IMR-90 (cell line): ENCODE measurements around the gene PIRT. TPM values are rescaled to one million over a fixed set of nuclear protein-coding genes. Genes with fewer than 3 reads are reported as not detected.

Experiments
- ATAC-seq: fragments of 200-7000 bp; cut with Tn5 transposase; 2 replicates; pipeline ENCODE4 v1.9.1; 2020; ENCODE audit warnings: low read depth, mild to moderate bottlenecking, moderate library complexity
- BruUV-seq: library from RNA; stranded (reverse); fragments of 400-500 nt; replicated peaks from 2 replicates; lab custom pipeline; 2021; lab: Mats Ljungman, UMichigan
- CTCF ChIA-PET: fragments of 300-600 bp; formaldehyde crosslinking; extraction: SDS; loops from one replicate; lab custom pipeline; 2021; ENCODE audit warnings: antibody characterized with exemption; lab: Yijun Ruan, JAX
- POLR2A ChIA-PET: fragments of 300-600 bp; sonication (Branson Sonifier 250); formaldehyde crosslinking; loops from one replicate; lab custom pipeline; 2022; ENCODE audit warnings: antibody characterized with exemption; ENCODE audit not compliant: unreplicated experiment; lab: Charles Lee
- DNase-seq: peaks from one replicate; pipeline ENCODE4 v3.0.0; 2013
- H2AFZ ChIP-seq: replicated peaks from 2 replicates; pipeline ENCODE3; 2013; ENCODE audit warnings: low read length, mild to moderate bottlenecking; ENCODE audit not compliant: poor library complexity
- H2AK5ac ChIP-seq: 2 replicates; pipeline ENCODE4 v1.6.1; 2013; ENCODE audit warnings: low read depth, low read length, inconsistent platforms
- H2AK9ac ChIP-seq: replicated peaks from 2 replicates; pipeline ENCODE3; 2013; ENCODE audit warnings: mild to moderate bottlenecking, low read depth, low read length, moderate library complexity; ENCODE audit not compliant: poor library complexity
- H2BK120ac ChIP-seq: 2 replicates; pipeline ENCODE4 v1.6.1; 2013; ENCODE audit warnings: low read depth, low read length, inconsistent platforms
- H2BK15ac ChIP-seq: 3 replicates; pipeline ENCODE4 v1.6.1; 2013; ENCODE audit warnings: low read depth, low read length, inconsistent platforms
- H2BK20ac ChIP-seq: 2 replicates; pipeline ENCODE4 v1.6.1; 2013; ENCODE audit warnings: low read depth, mild to moderate bottlenecking, inconsistent platforms, low read length, moderate library complexity
- H2BK5ac ChIP-seq: 2 replicates; pipeline ENCODE4 v1.6.1; 2013; ENCODE audit warnings: mild to moderate bottlenecking, low read depth, low read length, inconsistent platforms; ENCODE audit not compliant: poor library complexity, severe bottlenecking
- H3K14ac ChIP-seq: replicated peaks from 2 replicates; pipeline ENCODE4 v1.6.1; 2013; ENCODE audit warnings: low read depth, low read length, inconsistent platforms
- H3K18ac ChIP-seq: 2 replicates; pipeline ENCODE4 v1.6.1; 2013; ENCODE audit warnings: low read depth, low read length, control low read depth
- H3K23ac ChIP-seq: 2 replicates; pipeline ENCODE4 v1.6.1; 2013; ENCODE audit warnings: low read depth, low read length, inconsistent platforms
- H3K27ac ChIP-seq: 2 replicates; pipeline ENCODE4 v1.5.1; 2013; ENCODE audit warnings: mild to moderate bottlenecking, control low read depth, low read length; ENCODE audit not compliant: insufficient read depth
- H3K27me3 ChIP-seq: 2 replicates; pipeline ENCODE4 v1.6.1; 2013; ENCODE audit warnings: low read length; ENCODE audit not compliant: control insufficient read depth, insufficient read depth
- H3K36me3 ChIP-seq: 2 replicates; pipeline ENCODE4 v1.6.1; 2013; ENCODE audit warnings: low read length, mixed read lengths; ENCODE audit not compliant: control insufficient read depth, insufficient read depth
- H3K4ac ChIP-seq: 2 replicates; pipeline ENCODE4 v1.6.1; 2013; ENCODE audit warnings: low read depth, low read length, inconsistent platforms
- H3K4me1 ChIP-seq: 2 replicates; pipeline ENCODE4 v1.6.1; 2013; ENCODE audit warnings: low read length, mixed read lengths; ENCODE audit not compliant: control insufficient read depth, insufficient read depth
- H3K4me2 ChIP-seq: 2 replicates; pipeline ENCODE4 v1.6.1; 2013; ENCODE audit warnings: low read depth, mild to moderate bottlenecking, control low read depth, low read length, moderate library complexity
- H3K4me3 ChIP-seq: 2 replicates; pipeline ENCODE4 v1.5.1; 2013; ENCODE audit warnings: low read depth, mild to moderate bottlenecking, control low read depth, low read length, moderate library complexity; ENCODE audit not compliant: insufficient read depth
- H3K56ac ChIP-seq: 2 replicates; pipeline ENCODE4 v1.6.1; 2013; ENCODE audit warnings: low read length, inconsistent platforms; ENCODE audit not compliant: insufficient read depth; ENCODE audit errors: extremely low read depth
- H3K79me1 ChIP-seq, 2 experiments: 2 replicates each; pipeline ENCODE4 v1.6.1; 2013; ENCODE audit warnings: low read length in 2 of 2, inconsistent platforms in 1 of 2, low read depth in 1 of 2
- H3K9ac ChIP-seq: 2 replicates; pipeline ENCODE4 v1.6.1; 2013; ENCODE audit warnings: low read depth, low read length, control low read depth
- H3K9me1 ChIP-seq: 2 replicates; pipeline ENCODE4 v1.6.1; 2013; ENCODE audit warnings: low read length, inconsistent platforms; ENCODE audit not compliant: insufficient read depth
- H3K9me3 ChIP-seq: 2 replicates; pipeline ENCODE4 v1.6.1; 2013; ENCODE audit warnings: low read length; ENCODE audit not compliant: control insufficient read depth, insufficient read depth
- H4K20me1 ChIP-seq: 2 replicates; pipeline ENCODE4 v1.6.1; 2013; ENCODE audit warnings: low read length, inconsistent platforms; ENCODE audit not compliant: insufficient read depth
- H4K5ac ChIP-seq: 2 replicates; pipeline ENCODE4 v1.6.1; 2013; ENCODE audit warnings: mild to moderate bottlenecking, low read depth, low read length, control low read depth
- H4K8ac ChIP-seq, 2 experiments: 2 replicates each; pipeline ENCODE4 v1.6.1; 2013; ENCODE audit warnings: low read depth in 2 of 2, low read length in 2 of 2, control low read depth in 1 of 2, inconsistent platforms in 1 of 2
- H4K91ac ChIP-seq: 2 replicates; pipeline ENCODE4 v1.6.1; 2013; ENCODE audit warnings: low read depth, low read length, inconsistent platforms; ENCODE audit not compliant: insufficient read depth
- BHLHE40 ChIP-seq: fragments of 150-350 bp; IDR thresholded peaks from 2 replicates; pipeline ENCODE4 v1.6.1; 2016; ENCODE audit warnings: mild to moderate bottlenecking, low read depth, low read length
- CEBPB ChIP-seq: IDR thresholded peaks from 2 replicates; pipeline ENCODE4 v1.6.1; 2012; ENCODE audit warnings: low read depth, low read length, improper control_type of control experiment
- CHD1 ChIP-seq: IDR thresholded peaks from 2 replicates; pipeline ENCODE4 v1.6.1; 2012; ENCODE audit warnings: low read depth, low read length, improper control_type of control experiment
- CTCF ChIP-seq: conservative IDR thresholded peaks from 2 replicates; pipeline ENCODE4 v1.5.1; 2012; ENCODE audit warnings: mild to moderate bottlenecking, low read depth, low read length, improper control_type of control experiment
- FOS ChIP-seq: fragments of 150-350 bp; IDR thresholded peaks from 2 replicates; pipeline ENCODE4 v1.6.1; 2016; ENCODE audit warnings: low read depth, low read length
- MAFK ChIP-seq: IDR thresholded peaks from 2 replicates; pipeline ENCODE4 v1.6.1; 2012; ENCODE audit warnings: low read depth, low read length, improper control_type of control experiment
- MAZ ChIP-seq: IDR thresholded peaks from 2 replicates; pipeline ENCODE4 v1.6.1; 2012; ENCODE audit warnings: low read depth, mild to moderate bottlenecking, low read length, improper control_type of control experiment, moderate library complexity, borderline replicate concordance
- MXI1 ChIP-seq: IDR thresholded peaks from 2 replicates; pipeline ENCODE4 v1.6.1; 2012; ENCODE audit warnings: low read depth, mild to moderate bottlenecking, low read length, moderate library complexity, borderline replicate concordance
- POLR2A ChIP-seq: IDR thresholded peaks from 2 replicates; pipeline ENCODE4 v1.6.1; 2012; ENCODE audit warnings: mild to moderate bottlenecking, low read depth, low read length
- RCOR1 ChIP-seq: IDR thresholded peaks from 2 replicates; pipeline ENCODE4 v1.6.1; 2012; ENCODE audit warnings: mild to moderate bottlenecking, low read length, improper control_type of control experiment; ENCODE audit not compliant: insufficient replicate concordance
- RFX5 ChIP-seq: IDR thresholded peaks from 2 replicates; pipeline ENCODE4 v1.8.0; 2012; ENCODE audit warnings: low read depth, mild to moderate bottlenecking, low read length, moderate library complexity
- SMC3 ChIP-seq: fragments of 150-350 bp; IDR thresholded peaks from 2 replicates; pipeline ENCODE4 v1.6.1; 2016; ENCODE audit warnings: low read depth, mild to moderate bottlenecking, antibody characterized with exemption, low read length, moderate library complexity
- USF2 ChIP-seq: fragments of 150-350 bp; IDR thresholded peaks from 2 replicates; pipeline ENCODE4 v1.6.1; 2017; ENCODE audit warnings: mild to moderate bottlenecking, antibody characterized with exemption, low read length, low read depth
- WGBS, 2 experiments: methylation state at CpG; one replicate each; pipeline versions ENCODE4 v1.1.5 to v1.1.7; 2013; ENCODE audit warnings: missing lambda C conversion rate in 2 of 2; ENCODE audit not compliant: insufficient read length in 1 of 2; ENCODE audit errors: extremely low coverage in 2 of 2; 5-methylcytosine and 5-hydroxymethylcytosine counted together
- dilution Hi-C: fragments of 300-500 bp; cut with HindIII; formaldehyde crosslinking; loops from one replicate; pipeline ENCODE4 v1.14.3; 2018; ENCODE audit warnings: low sequenced_read_pairs; ENCODE audit not compliant: unreplicated experiment
- in situ Hi-C: fragments of 300-500 bp; cut with MboI; formaldehyde crosslinking; loops from 3 replicates; pipeline ENCODE4 v1.14.3; 2019; ENCODE audit warnings: low sequenced_read_pairs, inconsistent platforms, mixed read lengths
- intact Hi-C: fragments of 100-400 bp; cut with micrococcal nuclease; formaldehyde crosslinking; loops from 2 replicates; pipeline ENCODE4 v1.10.0; 2022
- polyA plus RNA-seq, 3 experiments: library from polyadenylated mRNA; depleted of rRNA; stranded (reverse); fragments of >200 nt; gene quantifications; 2 replicates each; pipeline ENCODE4 v1.2.3, GENCODE V29; 2012; ENCODE audit warnings: low replicate concordance in 1 of 3
- total RNA-seq: library from RNA; depleted of rRNA; stranded (reverse); fragments of >200 nt; gene quantifications from 2 replicates; pipeline ENCODE4 v1.2.3, GENCODE V29; 2012

Gene PIRT
- total and polyA plus RNA-seq, 2 of the 4 experiments (the other 2 are of a cell fraction): not detected

GRCh38 chr17:10793256-10793655 lies 44.6 kb downstream of the PIRT start:
- ATAC-seq: no peak
- no peak overlapping the region for H3K18ac ChIP-seq
- no TSS peak for BruUV-seq
- ChIA-PET POLR2A (no interaction called here), CTCF (no interaction called here)
- TF ChIP-seq RFX5 (no peak), POLR2A (no peak), MAFK (no peak), MAZ (no peak), BHLHE40 (no peak), CTCF (no peak), USF2 (no peak), RCOR1 (no peak), MXI1 (no peak), CEBPB (no peak), CHD1 (no peak), SMC3 (no peak), FOS (no peak)
- intact Hi-C loops (no loop called here), in situ Hi-C loops (no loop called here), dilution Hi-C loops (no loop called here)
- H3K4me2 ChIP-seq: no peak overlapping the region
- DNase-seq: no peak
- no peak overlapping the region for H2AK9ac ChIP-seq
- no peak overlapping the region for H3K14ac ChIP-seq
- no peaks in the 10 kb centered on the region for H3K79me1 ChIP-seq
- no peak overlapping the region for H2BK15ac ChIP-seq
- H2AFZ ChIP-seq: no peak overlapping the region
- H3K27me3 ChIP-seq: no peaks in the 10 kb centered on the region
- no peak overlapping the region for H3K4me3 ChIP-seq
- WGBS, 2 experiments: 100% methylated on average over 2 of the region's 7 CpGs; no CpG with 5 or more reads in 1 of the 2 experiments
- no peaks in the 10 kb centered on the region for H3K36me3 ChIP-seq
- H3K4ac ChIP-seq: no peak overlapping the region
- no peaks in the 10 kb centered on the region for H3K4me1 ChIP-seq
- no peak overlapping the region for H4K91ac ChIP-seq
- H3K9me3 ChIP-seq: no peaks in the 10 kb centered on the region
- H3K9ac ChIP-seq: no peak overlapping the region
- H4K20me1 ChIP-seq: no peaks in the 10 kb centered on the region
- H2AK5ac ChIP-seq: no peak overlapping the region
- no peaks in the 10 kb centered on the region for H3K9me1 ChIP-seq
- H4K8ac ChIP-seq: no peak overlapping the region
- no peak overlapping the region for H3K23ac ChIP-seq
- H2BK120ac ChIP-seq: no peak overlapping the region
- no peak overlapping the region for H2BK5ac ChIP-seq
- no peak overlapping the region for H2BK20ac ChIP-seq
- no peak overlapping the region for H3K27ac ChIP-seq
- no peak overlapping the region for H4K5ac ChIP-seq
- H3K56ac ChIP-seq: no peak overlapping the region
